ENCODE data around the gene AHRR.

DNA sequence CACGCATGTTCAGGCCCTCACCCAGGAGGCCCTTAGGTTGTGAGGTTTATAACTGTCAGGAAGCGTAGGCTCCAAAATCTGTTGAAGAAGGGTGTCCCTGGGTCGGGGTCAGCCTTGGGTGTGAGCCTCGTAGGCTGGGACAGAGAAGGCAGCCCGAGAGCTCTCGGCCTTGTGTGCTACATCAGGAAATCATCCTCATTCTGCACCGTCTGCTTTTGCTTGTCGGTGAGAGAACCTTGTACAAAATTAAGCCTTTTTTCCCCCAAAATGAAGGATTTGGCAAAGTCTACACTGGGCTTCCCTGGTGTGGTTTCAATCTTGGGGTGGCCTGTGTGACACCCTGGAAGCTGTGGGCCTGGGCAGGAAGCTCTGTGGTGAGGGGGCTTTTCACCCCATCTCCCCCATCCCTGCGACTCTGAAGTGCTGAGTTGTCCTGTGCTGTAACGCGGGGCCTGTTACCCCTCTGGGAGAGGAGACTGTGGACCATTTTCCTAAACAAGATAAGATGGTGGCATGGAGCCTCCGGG is 55.3 kb downstream of the AHRR start:
- no peak for TF ChIP-seq CTCF (conservative IDR thresholded peaks at IDR 0.05; ENCODE audit: low read length)
- TF ChIP-seq EZH2phosphoT487 (IDR thresholded peaks at IDR 0.05; ENCODE audit: borderline replicate concordance, low read depth, low read length): no peak

All from OCI-LY7 (cell line).